HK-2 (cell line): ENCODE measurements around the gene GJA8.
"Not testable (repeated sequence)": the region's sequence is repeated elsewhere in the genome, so short reads cannot be mapped to it uniquely, and the experiment has no call there.

Experiments
- DNase-seq: peaks from one replicate; pipeline ENCODE4 v3.0.0-alpha.2; 2018; ENCODE audit not compliant: unreplicated experiment

The GJA8 gene

DNA sequence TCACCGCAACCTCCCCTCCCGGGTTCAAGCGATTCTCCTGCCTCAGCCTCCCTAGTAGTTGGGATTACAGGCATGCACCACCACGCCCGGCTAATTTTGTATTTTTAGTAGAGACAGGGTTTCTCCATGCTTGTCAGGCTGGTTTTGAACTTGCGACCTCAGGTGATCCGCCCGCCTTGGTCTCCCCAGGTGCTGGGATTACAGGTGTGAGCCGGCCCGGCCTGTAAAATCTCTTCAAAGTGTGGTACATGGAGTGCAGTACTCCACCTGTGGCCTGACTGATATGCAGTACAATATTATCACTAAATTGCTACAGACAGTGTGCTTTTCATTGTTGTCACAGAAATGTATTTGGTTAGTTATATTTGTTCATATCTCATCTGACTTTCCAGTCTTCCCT lies 25.1 kb downstream of the GJA8 start:
- not testable (repeated sequence) for DNase-seq

DNA sequence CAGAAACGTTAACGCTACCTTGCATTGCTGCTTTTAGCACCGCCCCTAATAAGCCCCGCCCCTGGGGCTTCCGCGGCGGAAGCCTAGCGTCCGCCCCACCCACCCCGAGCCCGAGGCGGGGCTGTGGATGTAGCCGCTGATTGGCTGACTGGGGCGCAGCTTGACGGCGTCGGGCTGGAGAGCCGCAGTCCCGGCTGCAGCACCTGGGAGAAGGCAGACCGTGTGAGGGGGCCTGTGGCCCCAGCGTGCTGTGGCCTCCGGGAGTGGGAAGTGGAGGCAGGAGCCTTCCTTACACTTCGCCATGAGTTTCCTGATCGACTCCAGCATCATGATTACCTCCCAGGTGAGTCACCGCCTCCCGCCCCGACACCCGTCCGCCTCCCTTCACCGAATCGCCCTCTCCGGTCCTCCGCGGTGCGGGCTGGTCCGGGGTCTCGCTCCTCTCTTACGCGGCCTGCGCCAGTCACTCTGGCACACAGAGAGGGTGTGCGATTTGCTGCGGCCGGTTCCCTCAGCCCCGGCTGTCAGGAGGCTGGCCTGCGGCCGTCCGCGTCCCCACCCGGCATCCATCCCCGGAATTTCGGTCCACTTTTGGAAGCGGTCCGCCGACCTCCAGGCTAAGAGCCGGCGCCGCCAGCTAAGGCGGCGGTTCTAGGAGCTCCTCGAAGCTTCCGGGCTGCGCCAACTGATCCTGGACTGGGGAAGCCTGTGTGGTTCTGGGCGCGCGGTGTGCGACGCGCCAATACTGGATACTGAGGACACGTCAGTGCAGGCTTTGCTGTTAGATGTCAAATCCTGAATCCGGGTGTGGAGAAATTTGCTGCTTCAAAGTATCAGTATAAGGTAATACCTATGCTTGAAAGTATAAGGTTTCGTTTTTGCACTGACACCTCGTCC lies 25.9 kb downstream of the GJA8 start, which contains the start of gene GPR89B:
Gene GPR89B (plus strand): TSS at position 185 of the 897 bp plus-strand sequence. CDS start 117 bp downstream, at position 302.
- DNase-seq = peak; percentile 88

DNA sequence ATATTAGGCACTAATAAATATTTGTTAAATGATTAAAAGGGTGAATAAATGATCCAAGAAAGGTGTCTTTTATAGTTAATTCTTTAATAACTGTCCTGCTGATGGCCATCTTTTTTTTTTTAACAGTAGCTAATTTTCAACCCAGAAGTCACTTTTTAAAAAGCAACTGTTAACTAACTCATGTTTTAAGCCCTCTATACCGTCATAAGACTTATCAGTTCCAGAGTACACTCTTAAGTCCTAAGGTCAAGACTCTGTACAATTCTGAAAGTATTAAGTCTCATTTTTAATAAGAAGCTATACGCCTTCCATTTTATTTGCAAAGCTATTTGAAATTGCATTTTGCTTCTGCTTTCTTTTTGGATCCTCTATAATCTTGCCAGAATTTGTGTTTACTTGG lies 28.5 kb downstream of the GJA8 start:
- DNase-seq = not testable (repeated sequence)

DNA sequence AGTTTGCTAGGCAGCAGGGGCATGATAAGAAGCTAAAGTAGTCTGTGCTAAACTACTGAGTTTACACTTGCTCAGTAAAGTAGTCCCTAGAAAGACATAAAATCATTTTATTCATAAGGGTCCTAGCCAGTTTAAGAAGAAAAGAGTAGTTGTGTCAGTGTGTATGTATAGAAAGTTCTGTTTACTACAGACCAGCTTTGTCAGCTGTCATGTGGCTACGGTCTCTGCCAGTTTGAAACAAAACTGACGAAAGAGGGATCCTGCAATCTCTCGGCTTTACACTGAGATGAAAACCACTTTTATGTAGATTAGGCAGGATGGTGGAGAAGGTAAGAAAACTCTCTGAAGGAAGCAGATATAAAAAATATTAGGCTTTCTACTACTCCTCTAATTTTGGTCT lies 32.7 kb downstream of the GJA8 start:
- DNase-seq = not testable (repeated sequence)

DNA sequence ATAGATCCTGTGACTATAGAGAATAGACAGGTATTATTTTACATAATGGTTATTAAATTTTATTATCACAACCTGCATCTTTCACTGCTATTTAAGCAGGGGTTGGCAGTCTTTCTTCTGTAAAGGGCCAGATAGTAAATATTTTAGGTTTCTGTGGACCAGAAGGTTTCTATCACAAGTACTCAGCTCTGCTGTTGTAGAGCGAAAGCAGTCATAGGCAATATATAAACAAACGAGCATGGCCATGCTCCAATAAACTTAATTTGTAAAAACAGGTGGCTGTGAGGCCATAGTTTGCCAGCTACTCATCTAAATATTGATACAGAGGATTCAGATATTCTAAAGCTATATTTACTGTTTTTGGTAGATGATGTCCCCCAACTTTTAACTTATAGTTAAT lies 37.9 kb downstream of the GJA8 start:
- DNase-seq = not testable (repeated sequence)

DNA sequence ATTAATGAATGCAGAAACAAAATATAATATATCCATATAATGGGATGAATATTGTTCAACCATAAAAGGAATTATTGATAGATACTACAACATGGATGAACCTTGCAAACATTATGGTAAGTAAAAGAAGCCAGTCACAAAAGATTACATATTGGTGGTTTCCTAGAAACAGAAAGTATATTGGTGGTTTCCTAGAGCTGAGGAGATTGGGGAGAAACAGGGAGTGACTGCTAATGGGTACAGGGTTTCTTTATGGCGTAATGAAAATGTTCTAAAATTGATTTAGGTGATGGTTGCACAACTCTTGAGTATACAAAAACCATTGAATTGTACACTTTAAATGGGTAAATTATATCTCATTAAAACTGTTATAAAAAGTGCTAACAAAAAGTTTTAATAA lies 40.0 kb downstream of the GJA8 start:
- not testable (repeated sequence) for DNase-seq

DNA sequence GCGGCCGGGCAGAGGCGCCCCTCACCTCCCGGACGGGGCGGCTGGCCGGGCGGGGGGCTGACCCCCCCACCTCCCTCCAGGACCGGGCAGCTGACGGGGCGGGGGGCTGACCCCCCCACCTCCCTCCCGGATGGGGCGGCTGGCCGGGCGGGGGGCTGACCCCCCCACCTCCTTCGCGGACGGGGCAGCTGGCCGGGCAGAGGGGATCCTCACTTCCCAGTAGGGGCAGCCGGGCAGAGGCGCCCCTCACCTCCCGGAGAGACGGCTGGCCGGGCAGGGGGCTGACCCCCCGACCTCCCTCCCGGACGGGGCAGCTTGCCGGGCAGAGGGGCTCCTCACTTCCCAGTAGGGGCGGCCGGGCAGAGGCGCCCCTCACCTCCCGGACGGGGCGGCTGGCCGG lies 46.9 kb downstream of the GJA8 start:
- not testable (repeated sequence) for DNase-seq
